ENCODE data around the gene LY9.

The LY9 gene

GRCh38 chr1:160818207-160818937, 22.4 kb downstream of the LY9 start:
- no peak overlapping the region for H3K27ac ChIP-seq
- no peak for TF ChIP-seq CTCF (conservative IDR thresholded peaks at IDR 0.05)

GRCh38 chr1:160819186-160819585, 23.2 kb downstream of the LY9 start:
- no peak for TF ChIP-seq CTCF (conservative IDR thresholded peaks at IDR 0.05)
- H3K27ac ChIP-seq: no peak overlapping the region

- no peak overlapping the region for H3K27ac ChIP-seq
- TF ChIP-seq CTCF (conservative IDR thresholded peaks at IDR 0.05): no peak
Measured at GRCh38 chr1:160821627-160822026, 25.7 kb downstream of the LY9 start.

GRCh38 chr1:160823296-160823695, 27.3 kb downstream of the LY9 start:
- no peak for TF ChIP-seq CTCF (conservative IDR thresholded peaks at IDR 0.05)
- no peak overlapping the region for H3K27ac ChIP-seq

GRCh38 chr1:160826546-160826945, 30.6 kb downstream of the LY9 start:
- no peak for TF ChIP-seq CTCF (conservative IDR thresholded peaks at IDR 0.05)
- H3K27ac ChIP-seq: no peak overlapping the region

GRCh38 chr1:160827418-160827817, 31.4 kb downstream of the LY9 start:
- no peak overlapping the region for H3K27ac ChIP-seq
- TF ChIP-seq CTCF (conservative IDR thresholded peaks at IDR 0.05): no peak

- TF ChIP-seq CTCF (conservative IDR thresholded peaks at IDR 0.05): no peak
- H3K27ac ChIP-seq: no peak overlapping the region
Measured at GRCh38 chr1:160829766-160830165, 33.8 kb downstream of the LY9 start.

Measured in VCaP (cell line).